ENCODE measurements around the gene CCL27.

The CCL27 gene

DNA sequence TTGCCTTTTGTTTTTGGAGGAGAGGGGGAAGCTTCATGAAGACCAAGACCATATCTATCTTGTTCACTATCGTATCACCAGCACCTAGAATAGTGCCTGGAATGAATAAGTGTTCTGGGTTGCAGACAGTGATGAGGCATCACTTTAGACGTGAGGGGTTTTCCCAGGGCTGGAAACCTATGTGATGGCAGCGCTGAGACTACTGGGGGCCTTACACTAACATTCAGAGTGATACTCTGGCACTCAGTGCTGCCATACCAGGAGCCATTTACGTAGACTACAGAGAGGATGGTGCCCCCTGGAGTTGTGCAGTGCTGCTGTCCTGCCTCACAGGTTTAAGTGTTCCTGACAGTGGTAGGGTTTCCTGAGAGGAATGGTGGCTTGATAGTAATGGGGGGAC lies 21.7 kb upstream of the CCL27 start:
- DNase-seq: no peak

GRCh38 chr9:34675869-34676268 lies 13.4 kb upstream of the CCL27 start:
- DNase-seq: no peak

- DNase-seq: peak; percentile 83
Observed at GRCh38 chr9:34675048-34675714, 12.7 kb upstream of the CCL27 start.

- no peak for DNase-seq
Observed at GRCh38 chr9:34674440-34674839, 12.0 kb upstream of the CCL27 start.

- DNase-seq: no peak
Observed at GRCh38 chr9:34671307-34671706, 8.8 kb upstream of the CCL27 start.

- no peak for DNase-seq
Observed at GRCh38 chr9:34669809-34670562, 7.5 kb upstream of the CCL27 start.

GRCh38 chr9:34665381-34666250 lies 3.2 kb upstream of the CCL27 start:
- peak; percentile 86 for DNase-seq

GRCh38 chr9:34665067-34665380 lies 2.6 kb upstream of the CCL27 start:
- no peak for DNase-seq

- DNase-seq: peak; percentile 53
Observed at GRCh38 chr9:34664281-34665066, 2.0 kb upstream of the CCL27 start.

DNA sequence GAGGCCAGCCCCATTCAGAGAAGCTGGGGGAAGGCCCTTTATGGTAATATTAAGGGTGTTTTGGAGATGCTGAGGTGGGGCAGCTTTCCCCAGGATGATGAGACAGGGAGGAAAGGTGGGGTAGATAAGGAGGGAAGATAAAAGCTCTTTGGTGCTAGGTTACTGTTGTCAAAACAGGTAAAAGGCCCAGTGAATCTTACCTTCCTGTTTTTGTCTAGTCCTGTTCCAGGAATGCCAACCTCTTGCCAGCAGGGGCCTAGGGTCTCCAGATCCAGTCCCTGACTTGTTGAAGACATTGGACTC lies 797 bp upstream of the CCL27 start:
- no peak for DNase-seq

DNA sequence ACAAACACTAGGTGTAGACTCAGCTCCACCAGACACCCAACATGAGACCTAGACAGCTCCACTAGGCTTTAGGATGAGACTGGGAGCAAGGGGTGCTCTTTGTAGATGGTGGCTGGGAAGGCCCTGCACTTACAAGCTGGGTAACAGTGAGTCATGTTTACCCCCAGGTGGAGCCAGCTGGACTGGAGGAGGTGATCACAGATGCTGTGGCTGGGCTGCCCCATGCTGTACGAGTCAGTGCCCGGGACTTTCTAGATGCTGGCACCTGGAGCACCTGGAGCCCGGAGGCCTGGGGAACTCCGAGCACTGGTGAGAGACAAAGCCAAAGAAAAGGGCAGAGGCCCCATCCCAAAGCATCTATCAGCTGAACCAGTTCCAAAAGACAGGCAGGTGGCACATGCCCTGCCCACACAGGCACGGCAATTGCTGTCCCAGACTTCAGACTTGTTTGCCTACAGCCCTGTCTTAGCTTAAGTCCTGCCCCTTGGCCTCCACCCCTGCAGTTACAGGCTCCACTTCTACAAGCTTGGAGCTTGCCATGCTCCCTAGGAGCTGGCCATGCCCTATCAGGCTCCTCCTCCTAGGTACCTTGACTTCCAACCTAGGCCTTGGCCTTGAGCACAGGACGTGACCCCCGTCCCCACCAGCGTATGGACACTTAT lies 2.7 kb downstream of the CCL27 start:
- DNase-seq: no peak

DNA sequence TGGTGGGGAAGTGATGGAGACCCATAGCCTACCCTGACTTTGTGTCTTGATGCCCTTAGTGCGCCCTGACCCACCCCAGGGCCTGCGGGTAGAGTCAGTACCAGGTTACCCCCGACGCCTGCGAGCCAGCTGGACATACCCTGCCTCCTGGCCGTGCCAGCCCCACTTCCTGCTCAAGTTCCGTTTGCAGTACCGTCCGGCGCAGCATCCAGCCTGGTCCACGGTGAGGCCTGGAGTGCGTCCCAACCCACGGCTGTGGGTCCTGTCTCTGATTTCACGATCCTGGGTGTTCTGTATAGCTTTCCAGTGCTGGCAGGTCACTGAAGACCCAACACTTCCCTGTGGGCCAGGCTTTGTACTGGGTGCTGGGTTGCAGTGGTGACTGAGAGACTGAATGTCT lies 4.0 kb downstream of the CCL27 start:
- DNase-seq: no peak

DNA sequence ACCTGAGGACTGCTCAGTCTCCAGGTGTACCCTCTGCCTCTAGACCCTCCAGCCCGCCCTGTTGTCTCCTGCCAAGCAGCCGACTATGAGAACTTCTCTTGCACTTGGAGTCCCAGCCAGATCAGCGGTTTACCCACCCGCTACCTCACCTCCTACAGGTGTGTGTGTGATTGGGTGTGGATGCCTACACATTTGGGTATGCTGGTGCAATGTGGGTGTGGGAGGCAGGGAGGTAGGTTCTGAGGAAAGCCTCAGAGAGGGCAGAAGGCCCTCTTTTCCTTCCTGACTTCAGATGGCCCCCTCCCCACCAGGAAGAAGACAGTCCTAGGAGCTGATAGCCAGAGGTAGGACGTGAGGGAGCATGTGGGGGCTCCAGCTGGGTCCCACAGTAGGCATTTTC lies 5.5 kb downstream of the CCL27 start:
- DNase-seq: no peak

DNA sequence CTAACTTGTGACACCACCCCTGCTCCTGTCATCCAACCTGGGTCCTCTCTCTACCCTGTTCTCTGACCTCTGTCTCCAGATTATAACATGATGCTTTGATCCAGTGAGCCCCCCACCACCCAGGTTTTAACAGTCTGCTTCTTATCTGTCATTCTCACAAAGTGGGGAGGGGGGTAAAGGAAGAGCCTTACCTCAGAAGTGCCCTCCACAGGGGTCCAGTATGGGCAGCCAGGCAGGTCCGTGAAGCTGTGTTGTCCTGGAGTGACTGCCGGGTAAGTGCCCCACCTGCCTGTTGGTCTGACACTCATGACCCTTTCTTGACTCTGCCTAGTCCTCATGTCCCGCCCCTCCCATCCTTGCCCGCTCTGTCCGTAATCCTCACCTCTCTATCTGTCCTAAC lies 7.1 kb downstream of the CCL27 start:
- no peak for DNase-seq

DNA sequence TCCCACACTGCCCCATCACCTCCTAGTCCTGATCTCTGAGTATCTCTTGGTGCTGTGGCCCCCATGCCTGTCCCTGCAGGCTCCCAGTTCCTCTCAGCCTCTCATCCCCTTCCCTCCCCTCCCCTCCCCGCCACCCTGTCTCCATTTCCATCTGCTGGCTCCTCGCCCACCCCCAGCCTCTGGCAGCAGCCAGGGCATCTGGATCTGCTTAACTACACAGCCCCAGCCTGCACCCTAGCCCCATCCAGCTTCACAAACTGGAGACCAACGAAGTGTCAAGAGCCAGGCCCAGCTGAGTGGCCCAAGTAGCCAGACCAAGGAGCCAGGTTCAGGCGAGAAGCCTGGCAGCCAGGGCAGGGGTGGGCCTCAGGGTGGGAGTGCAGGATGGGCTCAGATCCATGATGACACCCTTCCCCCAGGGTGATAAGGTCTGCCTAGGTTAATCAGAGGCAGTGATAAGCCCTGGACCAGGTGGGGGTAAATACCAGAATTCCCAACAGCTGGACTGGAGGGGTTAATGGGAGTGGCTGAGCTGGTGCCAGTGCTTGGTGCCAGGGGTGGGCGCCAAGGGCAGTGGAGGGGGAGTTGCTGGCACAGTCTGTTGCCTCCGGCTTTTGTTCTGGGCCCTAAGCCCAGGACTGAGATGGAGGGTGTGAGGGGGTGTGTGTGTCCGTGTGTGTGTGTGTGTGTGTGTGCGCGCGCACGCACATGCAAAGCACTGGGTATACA lies 8.0 kb downstream of the CCL27 start:
- peak; percentile 85 for DNase-seq

GRCh38 chr9:34653151-34654072 lies 9.0 kb downstream of the CCL27 start:
- DNase-seq: peak; percentile 62

DNA sequence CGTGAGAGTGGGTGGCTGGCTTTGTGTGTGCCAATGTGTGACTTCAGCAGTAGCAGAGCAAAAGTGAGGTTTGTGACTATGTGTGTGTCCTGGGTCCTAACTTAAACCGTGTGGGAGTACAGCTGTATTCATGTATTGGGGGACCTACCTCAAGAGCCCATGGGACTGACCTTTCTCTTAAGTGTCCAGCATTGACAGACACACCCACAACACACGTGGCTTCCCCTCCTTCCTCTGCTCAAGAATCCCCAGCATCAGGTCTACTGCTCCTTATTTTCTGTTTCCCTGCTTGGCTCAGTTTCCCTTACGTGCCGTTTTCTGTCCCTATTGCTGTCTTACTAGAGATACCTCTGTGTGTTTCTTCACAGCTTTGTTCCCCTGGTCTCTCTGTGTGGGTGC lies 9.9 kb downstream of the CCL27 start:
- no peak for DNase-seq

DNA sequence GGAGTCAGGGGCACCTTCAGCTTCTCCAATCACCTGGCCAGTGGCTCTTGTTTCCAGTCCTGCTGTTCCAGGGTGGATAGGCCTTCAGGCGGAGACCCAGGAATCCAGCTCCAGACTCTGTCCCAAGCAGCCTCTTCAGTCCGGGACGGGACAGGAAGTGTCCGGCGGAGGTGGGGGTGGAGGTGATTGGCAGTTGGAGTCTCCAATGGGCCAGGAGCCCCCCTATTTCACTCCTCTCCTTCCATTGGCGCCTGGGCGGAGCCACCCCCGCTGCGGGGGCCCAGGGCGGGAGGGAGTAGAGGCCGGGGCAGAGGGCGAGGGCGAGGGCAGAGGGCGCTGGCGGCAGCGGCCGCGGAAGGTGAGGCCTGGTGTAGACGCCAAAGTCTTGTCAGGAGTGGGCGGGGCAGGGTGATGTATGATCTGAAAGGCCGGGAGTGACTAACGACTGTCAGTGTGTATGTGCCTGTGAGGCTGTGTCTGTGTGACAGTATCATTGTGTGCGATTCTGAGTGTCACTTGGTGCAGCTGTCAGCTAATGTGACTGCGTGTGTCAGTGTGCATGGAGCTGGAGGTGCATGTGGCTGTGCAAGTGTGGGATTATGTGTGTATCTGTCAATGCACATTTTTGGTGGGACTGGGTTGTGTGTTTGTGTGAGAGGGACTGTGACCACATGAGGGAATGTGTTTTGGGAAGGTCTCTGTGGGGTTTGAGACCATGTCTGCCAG lies 10.4 kb downstream of the CCL27 start, which contains the start of gene IL11RA:
IL11RA (plus strand) TSS at position 310 of the 726 bp plus-strand sequence. CDS start 3,033 bp downstream, outside the sequence.
- peak; percentile 81 for DNase-seq

GRCh38 chr9:34651321-34651720 lies 11.1 kb downstream of the CCL27 start:
- no peak for DNase-seq

DNA sequence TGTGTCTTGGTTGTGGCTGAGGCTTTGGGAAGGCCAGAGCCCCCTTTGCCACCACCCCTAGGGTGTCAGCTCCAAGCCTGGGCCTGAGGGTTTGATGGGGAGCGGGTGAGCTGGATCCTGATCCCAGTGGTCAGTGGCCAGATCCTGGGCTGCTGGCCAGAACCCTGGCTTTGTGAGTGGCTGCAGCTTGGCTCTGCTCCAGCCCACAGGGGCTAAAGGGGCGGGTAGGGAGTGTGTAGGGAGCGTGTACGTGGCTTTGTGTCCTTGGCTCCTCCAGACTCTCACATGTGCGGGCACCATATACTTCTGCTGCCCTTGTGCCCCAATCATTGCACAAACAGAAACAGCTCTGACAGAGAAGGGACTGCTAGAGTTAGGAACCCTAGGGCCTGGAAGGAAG lies 11.6 kb downstream of the CCL27 start:
- no peak for DNase-seq

Data from NCI-H1694 treated with DMSO at 0.1 percent for 48 hours (cell line).